GM21786 (cell line): ENCODE measurements around the gene FAM131C.
"Not testable (repeated sequence)": the region's sequence is repeated elsewhere in the genome, so short reads cannot be mapped to it uniquely, and the experiment has no call there.

Experiments
- ATAC-seq: cut with Tn5 transposase; IDR thresholded peaks from one replicate; pipeline ENCODE4 v1.9.1; 2021; ENCODE audit not compliant: unreplicated experiment

Gene FAM131C

DNA sequence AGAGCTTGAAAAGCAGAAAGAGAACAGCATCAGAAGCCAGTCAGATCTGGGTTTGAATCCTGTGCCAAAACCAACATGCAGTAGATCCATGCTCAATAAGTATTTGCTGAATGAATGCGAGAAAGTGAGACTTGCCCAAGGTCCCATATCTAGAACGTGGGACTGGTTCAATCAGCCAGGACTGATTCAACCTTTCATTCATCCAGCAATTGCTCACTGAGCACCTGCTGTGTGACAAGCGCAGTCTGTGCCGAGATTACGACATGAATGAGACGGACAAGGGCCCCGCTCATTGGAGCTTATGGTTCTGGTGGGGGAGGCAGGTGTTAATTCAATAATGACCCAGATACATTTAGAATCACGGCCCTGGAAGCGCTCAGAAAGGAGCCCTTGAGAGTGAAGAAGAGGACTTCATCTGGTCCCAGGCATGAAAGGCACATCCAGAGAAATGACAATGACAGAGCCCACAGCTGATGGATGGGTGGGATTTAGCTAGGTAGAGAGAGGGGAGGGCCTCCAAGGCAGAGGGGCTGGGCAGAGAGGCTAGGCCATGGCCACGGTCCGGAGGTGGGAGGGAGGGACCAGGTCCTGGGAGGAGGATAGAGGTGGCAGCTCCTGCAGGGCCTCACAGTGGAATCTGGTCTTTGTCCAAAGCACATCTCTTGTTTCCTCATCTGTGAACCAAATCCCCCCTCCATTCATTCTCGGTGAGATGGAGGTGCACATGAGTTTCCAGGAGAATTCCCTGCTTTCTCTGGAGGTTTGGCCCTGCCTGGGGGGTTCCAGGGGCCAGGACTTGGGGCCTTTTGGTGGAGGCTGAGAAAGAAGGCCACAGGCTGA lies 4.2 kb upstream of the FAM131C start:
- no peak for ATAC-seq

DNA sequence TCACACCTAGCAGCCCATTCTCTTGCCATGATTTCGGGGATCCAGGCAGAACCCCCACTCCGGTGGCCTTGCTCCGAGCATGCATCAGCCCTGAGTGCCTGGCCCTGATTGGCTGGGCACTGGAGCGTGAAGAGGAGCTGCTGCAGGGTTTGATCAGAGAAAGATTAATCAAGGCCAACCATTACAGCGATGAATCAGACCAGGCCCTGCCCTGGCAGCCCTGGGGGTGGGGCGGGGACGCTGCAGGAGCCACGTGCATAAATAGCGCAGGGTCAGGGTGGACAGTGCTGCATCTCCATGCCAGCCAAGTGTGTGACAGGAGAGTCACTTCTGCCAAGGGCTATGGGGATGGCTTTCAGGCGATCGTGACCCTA lies 3.4 kb upstream of the FAM131C start:
- ATAC-seq: no peak

DNA sequence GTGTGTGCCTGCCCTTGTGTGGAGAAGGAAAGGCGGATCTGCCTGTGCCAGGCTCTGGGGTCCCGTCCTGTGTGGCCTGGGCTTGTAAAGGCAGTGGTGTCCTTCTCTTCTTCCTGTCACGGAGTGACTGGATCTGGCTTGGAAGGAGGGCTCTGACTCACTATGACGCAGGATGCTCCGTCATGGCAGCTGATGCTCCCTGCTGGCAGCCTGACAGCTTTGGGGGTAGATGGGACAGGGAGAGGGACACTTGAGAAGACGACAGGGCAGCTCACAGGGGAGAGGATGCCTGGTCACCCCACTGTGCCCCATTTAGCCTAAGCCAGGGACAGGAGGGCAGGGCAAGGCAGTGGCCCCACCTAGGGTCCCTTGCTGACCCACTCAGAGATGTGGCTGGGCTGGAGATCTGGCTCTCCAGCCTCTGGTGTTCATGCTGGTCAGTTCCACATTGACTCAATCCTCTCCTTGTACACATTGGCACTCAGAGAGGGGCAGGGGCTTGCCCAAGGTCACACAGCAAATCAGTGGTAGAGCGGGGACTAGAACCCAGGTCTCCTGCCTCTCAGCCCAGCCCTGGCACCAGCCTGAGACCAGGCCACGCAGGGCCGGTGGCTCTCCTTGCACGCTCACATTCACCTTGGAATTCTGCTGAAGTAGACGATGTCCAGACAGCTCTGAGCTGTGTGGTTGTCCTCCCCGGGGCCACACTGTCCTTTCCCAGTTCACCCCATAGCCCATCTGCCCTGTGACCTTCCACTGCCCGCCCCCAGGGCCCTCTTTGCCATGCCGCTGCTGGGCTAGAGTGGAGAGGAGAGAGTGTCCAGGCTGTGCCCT lies 2.8 kb upstream of the FAM131C start:
- ATAC-seq: no peak

DNA sequence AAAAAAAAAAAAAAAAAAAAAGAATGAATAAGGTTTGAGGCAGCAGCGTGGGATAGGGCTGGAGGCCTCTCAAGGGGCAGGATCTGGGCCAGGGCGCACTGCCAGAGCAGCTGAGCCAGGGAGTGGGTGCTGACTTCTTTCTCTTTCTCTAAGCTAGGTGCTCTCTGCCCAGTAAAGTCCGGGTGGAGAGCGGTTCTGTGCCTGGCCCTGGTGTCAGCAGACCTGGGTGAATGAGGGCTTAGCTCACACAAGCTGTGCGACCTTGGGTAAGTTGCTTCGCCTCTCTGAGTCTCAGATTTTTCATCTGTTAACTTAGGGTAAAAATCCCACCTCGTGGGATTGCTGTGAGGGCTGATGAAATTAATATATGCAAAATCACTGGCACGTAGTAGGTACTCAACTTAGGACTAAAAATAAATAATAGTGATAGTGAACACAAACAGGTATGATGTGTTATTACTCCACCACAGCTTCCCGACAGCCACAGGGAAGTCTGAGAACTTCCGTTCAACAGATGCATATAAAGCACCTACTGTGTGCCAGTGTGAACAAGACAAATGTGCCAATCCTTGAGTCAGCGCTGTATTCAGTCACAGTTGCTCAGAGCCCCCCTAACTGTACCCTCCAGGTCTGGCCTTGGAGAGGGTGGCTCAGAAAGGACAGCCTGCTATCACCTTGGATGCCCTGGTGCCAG lies 2.0 kb upstream of the FAM131C start:
- no peak for ATAC-seq

DNA sequence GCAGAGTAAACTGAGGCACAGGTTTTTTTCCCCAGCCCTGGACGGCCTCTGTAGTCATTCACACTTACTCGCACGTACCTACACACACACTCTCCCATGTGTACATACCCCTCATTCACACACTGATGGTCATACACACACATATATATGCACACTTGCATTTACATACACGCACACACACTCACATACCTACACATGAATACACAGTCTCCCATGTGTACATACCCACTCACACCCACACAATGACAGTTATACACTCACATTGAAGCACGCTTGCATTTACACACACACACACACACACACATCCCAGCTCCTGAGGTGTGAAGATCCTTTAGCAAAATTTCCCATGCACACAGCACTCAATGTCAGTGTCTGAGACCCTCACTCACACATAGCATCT lies 766 bp upstream of the FAM131C start:
- ATAC-seq: no peak

DNA sequence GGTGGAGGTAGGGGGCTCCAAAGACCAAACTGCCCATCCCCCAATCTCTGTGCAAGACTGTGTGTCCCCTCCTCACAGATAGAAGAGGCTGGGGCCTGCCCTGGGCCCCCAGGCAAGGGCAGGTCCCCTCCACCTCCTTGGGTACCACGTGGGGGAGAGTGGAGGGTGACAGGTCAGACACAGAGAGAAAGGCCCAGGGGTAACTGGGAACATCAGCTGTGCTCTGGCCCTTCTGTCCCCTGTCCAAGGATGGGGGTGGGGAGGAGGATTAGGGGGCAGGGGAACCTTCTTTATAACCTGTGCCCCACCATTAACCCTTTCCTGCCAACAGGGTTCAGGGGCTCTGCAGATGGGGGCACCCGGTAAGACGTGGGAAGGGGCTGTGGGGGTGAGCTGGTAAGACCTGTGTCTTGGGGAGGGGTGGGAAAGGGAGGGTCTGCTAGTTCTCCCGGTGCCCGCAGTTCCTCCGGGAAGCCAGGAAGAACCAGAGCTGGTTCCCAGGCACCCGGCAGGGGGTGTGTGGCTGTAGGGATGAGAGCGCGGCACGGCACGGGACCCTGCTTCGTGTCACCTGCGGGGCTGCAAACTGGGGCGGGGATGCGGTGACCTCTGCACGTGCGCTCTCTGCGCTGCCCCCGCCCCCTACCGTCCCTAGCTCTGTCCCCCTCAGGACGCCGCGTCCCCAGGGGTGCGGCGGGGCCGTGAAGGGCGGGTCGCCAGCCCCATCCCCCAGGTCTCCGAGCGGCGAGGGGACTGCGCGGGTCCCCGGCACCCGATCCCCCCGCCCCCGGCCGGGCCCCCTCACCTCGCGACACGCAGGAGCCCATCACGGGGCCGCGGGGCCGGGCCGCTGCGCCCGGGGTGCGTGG lies 601 bp downstream of the FAM131C start:
- no peak for ATAC-seq

DNA sequence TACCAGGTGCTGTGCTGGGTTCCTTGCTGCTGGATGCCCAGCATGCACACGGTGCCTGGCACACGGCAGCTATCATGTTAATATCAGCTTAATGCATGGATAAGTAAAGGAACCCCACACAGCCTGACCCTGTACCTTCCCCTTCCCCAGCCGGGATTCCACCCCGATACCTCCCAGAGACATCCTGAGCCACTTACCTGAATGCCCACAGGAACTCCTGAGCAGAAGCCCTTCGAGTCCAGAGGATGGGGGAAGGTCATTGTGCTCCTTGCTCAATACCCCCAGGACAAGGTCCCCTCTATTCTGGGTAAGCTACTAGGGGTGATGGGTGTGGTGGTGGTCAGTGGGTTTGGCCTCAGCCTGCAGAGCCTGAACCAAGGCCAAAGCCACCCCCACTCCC lies 1.4 kb downstream of the FAM131C start:
- no peak for ATAC-seq

DNA sequence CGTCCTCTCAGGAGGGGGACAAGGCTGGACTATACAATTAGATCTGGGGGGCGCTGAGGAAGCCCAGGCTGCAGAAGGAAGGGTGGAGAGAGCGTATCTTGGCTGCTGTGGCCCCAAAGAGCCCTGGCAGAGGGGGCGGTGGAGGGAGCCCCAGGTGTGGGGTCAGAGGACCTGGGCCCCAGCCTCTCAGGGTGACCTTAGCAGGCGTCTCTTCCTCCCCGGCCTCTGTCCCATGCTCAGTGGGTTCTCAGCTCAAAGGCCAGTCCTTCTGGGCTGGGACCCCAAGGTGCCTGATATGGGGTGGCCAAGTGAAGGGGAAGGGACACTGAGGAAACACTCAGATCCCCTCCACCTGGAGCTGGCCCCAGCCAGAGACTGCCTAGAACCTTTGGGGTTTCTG lies 1.8 kb downstream of the FAM131C start:
- no peak for ATAC-seq

DNA sequence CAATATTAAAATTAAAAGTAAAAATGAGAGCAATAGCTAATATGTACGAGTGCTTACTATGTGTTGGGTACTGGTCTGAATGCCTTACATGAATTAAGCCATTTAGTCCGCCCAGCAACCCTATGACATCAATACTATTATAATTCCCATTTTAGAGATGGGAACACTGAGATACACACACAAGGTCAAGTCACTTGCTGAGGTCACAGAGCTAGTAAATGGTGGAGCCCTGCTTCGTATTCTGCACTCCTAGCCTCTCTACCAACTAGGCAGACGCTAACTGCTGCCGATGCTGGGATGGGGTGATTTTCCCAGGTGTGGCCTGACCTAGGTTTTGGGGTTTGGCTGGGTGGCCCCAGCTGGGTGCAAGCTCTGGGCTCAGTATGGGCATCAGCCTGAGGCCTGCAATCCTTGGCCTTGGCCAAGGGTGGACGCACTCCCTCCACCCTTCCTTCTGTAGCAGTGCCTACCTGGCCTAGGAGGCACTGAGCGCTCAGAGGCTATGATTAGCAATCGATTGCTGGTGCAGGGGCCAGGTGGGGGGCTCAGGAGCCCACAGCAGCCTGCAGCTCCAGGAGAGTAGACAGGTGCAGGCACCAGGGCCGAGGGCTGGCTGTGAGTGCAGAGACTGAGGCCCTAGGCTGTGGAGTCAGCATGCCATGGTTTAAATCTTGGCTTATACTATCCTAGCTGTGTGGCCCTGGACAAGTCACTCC lies 2.7 kb downstream of the FAM131C start:
- ATAC-seq: no peak

DNA sequence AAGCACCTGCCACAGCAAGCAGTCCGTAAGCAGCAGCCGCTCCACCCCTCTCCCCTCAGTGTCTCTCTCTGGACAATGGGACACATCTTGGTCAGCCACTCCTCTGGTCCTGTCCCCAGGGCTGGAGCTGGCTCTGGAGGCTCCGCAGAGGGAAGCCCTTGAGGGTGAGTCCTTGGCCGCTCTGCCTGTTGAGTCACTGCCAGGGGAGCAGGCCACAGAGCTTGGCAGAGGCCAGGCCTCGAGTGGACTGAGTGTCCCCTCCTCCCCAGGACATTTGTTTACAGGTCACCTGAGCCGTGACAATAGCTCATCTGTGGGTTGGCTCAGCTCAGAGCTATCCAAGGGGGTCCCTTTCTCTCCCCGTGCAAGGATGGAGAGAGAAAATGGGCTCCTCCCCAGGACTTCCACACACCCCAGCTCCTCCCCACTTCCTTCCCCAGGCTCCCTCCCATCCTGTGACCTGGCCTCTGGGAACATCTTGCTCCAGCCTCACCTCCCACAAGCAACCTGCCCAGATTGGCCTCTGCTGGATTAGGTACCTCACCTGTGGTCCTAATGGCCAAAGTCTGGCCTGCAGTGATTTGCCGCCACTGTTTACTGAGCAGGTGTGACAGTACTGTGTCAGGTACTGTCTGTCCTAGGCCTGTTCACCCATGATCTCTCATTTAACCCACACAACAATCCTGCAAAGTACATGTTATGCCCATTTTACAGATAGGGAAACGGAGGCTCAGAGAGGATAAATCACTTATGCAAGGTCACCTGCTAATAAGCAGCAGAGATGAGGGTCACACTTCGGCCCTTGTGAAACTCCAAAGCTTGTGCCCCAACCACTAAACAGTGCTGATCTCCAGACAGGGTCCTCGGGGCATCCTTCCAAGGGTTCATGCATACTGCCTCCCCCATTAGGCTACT lies 4.8 kb downstream of the FAM131C start:
- no peak for ATAC-seq

DNA sequence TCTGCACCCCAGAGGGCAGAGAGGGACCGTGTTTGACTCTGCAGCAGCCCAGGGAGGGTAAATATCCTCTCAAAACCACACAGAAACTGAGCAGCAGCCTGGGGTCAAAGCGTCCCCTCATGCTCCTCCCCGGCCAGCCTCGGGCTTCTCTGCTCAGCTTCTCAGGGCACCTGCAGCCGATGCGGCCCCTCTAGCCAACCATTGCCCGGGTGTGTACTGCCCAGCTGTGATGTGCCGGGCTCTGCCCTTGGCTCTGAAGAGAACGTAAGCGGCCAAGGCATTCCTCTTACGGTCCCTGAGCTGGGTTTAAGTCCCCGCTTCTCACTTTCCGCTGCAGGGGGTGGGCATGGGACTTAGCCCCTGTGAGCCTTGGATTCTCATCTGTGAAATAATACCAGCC lies 5.5 kb downstream of the FAM131C start:
- no peak for ATAC-seq

DNA sequence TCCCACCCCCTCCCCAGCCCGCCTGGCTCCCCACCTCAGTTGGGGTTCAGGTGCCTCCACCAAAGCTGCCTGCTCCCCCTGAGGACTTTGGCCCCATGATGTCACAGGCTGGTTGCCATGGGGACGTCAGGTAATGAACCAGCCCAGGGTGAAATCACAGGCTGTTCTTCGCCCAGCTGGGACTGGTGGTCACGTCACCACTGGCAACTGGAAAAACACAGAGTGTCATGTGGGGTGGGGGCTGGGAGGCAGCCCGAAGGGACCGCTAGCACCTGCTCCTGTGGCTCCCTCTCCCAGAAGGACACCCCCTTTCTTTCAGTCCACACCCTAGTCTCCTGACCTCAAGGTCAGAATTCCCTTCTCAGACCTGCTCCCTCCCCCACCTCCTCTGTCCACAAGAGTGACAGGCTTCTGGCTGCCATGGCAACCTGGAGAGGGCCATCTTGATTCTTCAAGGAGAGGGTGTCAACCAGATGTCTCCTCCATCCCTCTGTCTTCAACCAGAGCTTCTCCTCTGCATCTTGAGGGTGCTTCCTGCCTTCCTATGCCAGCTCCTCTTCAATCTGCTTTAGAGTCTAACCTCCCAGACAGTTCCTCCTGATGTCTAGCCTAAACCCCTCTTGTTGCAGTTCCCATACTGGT lies 6.2 kb downstream of the FAM131C start:
- ATAC-seq: no peak

DNA sequence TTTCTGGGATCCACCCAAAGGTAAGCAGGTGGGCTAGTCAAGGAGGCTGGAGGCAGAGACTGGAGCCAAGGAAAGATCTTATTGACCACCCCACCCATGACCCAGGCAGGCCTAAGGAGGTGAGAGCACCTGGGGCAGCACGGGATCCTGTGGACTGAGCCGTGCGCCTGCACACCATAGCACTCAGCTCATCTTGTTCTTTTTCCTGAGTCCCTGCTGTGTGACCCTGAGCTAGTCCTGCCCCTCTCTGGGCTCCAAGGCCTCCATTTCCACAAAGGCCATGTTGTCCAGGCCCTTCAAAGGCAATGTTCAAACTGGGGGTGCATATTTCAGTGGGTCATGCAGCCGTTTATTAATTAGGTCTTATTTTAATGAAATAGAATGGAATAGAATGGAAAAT lies 7.2 kb downstream of the FAM131C start:
- ATAC-seq: no peak

DNA sequence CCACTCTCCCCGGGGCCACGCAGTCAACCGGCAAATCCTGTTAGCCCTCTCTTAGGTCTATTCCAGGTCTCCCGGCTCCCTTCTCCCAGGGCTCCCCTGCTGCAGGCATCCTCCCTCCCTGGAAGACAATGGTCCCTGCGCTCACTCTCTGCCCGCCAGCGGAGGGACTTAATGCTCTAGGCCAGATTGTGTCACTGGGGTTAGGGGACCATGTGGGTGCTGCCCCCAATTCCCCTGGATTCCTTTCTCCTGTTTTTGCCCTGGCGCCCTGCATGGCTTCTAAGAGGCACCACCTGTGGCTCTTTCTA lies 8.2 kb downstream of the FAM131C start:
- no peak for ATAC-seq

DNA sequence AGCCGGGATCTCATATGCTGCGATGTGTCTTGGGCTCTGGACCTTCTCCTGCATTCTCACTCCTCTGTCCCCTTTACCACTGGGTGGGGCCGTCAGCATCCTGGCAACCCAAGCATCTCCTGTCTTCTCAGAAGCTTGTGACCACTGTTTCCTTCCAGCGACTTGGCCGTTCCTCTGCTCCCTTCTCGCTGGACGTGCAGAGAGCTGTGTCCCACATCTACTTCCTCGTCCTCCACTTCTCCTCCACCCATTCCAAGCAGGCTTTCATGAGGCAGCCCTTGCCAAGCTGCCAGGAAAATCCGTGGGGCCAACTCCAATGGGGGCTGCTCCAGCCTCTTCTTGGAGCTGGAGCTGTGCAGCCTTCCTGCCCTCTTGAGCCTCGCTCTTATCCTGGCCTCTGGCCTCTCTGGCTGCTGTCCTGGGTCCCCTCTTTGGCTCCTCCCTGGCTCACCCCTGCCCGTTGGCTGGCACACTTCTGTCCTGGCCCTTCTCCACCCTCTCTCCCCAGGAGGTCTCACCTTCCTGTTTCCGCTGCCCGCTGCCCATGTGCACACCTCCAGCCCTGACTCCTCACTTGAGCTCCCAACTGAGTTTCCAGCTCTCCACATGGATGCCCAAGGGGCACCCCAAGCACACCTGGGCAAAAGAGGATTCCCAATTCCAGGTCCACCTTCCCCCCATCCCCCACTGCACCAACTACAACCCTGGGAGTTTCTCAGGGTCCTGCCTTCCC lies 8.7 kb downstream of the FAM131C start:
- no peak for ATAC-seq

DNA sequence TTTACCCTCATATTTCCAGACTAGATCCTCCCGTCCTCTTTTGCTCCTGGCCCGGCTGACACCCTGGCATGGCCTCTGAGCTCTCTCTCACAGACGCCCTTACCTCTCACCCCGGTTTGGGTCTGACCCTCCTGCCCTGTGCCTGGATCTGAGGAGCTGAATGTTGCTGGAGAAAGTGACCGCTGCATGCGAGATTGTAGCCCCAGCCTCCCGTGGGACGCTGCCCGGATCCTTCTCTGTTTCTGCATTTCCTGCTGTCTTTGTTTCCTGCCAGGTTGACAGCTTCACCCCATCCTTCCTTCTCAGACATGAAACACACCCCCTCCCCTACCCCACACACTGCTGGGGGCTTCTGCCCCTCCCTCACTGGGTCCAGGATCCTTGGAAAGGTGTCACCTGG lies 9.5 kb downstream of the FAM131C start:
- no peak for ATAC-seq

DNA sequence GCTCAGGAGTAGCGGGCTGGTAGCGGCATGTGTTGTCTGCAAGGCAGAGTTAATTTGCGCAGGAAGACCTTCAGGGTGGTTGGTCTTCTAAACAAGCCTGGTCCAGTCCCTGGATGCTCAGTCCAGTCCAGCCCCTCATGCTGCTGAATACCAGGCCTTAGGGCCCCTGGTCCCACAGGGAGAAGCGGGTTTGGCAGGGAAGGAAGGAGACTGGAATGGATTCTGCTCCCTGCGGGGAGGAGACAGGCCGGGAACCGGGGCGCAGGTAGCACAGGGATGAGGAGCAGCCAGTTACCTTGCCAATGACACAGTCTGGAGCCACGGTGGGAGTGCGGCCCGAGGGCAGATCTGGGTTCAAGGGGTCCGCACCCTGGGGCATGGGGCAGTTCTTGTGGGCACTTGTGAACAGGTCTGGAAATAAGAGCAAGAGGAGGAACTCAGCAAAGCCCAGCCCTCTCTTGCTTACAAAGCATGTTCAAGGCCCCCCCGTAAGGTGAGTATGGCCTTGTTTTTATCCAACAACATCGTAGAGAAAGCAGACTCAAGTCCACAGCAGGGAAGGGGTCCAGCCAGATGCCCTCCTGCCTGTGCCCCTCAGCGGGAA lies 10.1 kb downstream of the FAM131C start:
- no peak for ATAC-seq

DNA sequence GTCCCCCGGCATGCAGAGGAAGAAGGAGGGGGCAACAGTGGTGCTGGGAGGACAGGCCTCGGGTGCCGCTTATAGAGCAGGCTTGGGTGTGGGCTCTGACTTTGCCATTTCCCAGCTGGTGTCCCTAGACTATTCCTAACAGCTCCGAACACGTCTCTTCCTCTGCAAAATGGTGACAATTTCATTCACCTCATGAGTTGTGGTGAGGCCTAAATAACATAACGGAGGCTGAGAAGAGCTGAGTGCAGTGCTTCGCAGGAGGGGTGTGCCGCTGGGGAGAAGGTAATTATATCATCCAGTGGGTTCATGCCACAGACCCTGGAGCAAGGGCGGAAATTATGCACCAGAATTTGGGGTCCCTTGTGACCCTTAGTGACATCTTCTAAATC lies 10.8 kb downstream of the FAM131C start:
- not testable (repeated sequence) for ATAC-seq
